ENCODE results near the gene TPSD1.
"Not testable (repeated sequence)": the region's sequence is repeated elsewhere in the genome, so short reads cannot be mapped to it uniquely, and the experiment has no call there.

The TPSD1 gene

DNA sequence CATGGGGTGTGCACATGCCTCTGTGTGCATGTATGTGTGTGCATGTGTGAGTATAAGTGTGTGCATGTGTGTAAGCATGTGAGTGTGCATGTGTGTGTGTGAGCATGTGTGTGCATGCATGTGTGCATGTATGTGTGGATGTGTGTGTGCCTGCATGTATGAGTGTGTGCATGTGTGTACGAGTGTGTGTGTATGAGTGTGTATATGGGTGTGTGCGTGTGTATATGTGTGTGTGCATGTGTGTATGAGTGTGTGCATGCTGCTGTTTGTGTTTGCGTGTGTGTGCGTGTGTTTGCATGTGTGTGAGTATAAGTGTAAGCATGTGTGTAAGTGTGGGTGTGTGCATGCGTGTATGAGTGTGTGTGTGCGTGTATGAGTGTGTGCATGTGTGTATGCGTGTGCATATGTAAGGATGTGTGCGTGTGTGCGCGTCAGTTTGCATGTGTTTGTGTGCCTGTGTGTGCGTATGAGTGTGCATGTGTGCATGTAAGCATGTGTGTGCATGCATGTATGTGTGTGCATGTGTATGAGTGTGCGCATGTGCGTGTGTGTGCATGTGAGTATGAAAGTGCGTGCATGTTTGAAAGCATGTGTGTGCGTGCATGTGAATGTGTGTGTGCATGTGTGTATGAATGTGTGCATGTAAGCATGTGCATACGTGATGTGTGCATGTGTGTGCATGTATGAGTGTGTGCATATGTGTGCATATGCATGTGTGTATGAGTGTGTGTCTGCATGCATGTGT is 8.6 kb downstream of the TPSD1 start:
- no peak for DNase-seq

DNA sequence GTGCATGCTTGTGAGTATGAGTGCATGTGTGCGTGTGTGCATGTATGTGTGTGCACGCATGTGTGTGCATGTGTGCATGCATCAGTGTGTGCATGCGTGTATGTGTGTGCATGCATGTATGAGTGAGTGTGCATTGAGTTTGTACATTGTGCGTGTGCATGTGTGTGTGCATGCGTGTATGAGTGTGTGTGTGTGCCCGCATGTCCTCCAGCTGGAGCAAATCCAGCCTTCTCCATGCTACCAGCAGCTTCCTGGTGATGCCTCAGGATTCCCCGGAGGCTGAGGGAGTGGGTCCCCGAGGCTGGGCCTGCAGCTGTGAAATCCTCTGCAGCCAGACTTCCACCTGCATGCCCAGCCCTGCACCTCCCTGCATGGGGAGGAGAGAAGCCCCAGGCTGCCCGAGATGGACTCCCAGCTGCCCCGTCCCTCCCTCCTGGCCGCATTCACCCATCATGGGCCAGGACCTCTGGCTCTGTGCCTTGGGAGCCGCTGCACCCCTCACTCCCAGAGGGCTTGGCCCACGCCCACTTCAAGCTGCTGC is 9.3 kb downstream of the TPSD1 start:
- no peak for DNase-seq

DNA sequence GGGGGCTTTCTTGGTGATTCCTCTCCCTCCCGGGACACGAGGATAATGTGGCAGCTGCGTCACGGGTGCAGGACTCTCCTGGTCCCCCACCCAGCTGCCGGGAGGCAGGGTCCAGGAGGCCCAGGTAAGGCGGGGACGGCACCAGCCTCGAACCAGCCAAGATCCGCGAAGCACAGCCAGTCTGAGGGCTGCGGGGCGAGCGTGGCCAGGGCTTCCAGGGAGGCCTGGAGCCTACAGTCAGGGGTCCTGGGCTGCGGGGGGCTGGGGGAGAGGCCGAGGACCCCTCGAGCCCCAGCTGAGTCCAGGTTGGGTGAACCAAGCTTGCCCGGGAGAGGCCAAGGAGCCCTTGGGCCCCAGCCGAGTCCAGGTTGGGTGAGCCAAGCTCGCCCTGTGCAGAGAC is 10.0 kb downstream of the TPSD1 start:
- no peak for DNase-seq

DNA sequence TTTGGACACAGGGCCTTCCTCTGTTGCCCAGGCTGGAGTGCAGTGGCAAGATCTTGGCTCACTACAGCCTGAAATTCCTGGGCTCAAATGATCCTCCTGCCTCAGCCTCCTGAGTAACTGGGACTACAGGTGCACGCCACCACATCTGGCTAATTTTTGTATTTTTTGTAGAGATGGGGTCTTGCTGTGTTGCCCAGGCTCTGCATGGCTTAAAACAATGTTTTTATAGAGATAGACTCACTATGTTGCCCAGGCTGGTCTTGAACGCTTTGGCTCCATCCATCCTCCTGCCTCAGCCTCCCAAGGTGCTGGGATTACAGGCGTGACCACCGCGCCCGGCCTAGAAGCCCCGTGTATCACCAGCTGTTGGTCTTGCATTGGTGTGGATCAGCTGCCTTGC is 13.5 kb downstream of the TPSD1 start:
- DNase-seq = not testable (repeated sequence)

DNA sequence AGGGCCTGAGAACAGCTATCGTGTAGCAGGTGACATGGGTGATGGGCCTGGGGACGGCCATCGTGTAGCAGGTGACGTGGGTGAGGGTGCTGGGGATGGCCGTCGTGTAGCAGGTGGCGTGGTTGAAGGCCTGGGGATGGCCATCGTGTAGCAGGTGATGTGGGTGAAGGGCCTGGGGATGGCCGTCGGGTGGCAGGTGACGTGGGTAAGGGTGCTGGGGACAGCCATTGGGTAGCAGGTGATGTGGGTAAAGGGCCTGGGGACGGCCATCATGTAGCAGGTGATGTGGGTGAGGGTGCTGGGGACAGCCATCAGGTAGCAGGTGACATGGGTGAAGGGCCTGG is 15.5 kb downstream of the TPSD1 start:
- no peak for DNase-seq

DNA sequence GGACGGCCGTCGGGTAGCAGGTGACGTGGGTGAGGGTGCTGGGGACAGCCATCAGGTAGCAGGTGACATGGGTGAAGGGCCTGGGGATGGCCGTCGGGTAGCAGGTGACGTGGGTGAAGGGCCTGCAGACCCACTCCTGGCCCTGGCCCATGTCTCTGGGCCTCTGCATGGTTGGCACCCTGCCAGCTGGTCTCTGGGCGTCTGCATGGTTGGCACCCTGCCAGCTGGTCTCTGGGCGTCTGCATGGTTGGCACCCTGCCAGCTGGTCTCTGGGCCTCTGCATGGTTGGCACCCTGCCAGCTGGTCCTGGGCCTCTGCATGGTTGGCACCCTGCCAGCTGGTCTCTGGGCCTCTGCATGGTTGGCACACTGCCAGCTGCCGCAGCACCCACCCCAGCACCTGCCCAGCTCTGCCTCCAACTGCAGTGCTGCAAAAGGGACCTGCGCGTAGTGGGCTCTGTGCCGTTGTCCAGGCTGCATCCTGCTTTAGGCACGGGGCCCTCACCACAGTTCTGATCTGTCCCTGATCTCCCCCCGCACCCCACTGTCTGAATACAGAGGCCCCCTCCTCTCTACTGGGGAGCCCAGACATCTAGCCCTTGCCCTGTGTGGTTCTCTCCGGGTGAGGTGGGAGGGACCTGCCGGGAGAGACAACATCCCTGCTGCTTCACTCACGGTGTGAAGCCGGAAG is 16.0 kb downstream of the TPSD1 start:
- DNase-seq = peak; percentile 77

DNA sequence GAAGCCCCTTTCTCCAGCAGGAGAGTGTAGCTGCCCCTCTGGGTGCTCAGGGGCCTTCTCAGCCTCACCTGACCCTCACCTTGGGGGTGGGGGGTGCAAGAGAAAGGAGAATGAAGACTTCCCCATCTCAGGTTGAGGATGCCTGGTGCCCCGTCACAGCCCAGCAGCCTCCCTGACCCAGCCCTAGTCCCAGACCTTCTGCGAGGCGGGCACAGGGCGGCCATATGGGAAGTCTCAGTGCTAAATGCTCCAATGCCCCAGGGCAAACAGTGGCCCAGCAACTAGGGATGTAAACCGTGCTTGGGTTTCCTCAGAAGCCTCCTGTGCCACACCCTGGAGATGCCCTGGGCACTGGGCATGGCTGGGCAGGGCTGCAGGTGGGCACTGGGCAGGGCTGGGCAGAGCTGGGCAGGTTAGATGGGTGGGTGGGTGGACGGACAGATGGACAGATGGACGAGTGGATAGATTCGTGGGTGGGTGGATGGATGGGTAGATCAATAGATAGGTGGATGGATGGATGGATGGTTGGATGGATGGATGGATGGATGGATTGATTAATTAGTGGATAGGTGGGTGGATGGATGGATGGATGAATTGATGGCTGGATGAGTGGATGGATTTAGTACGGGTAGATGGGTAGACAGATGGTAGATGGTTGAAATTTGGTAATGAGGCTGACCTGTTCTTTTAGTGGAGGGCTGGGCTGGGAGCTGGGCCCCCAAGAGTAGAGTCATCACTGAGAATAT is 16.8 kb downstream of the TPSD1 start:
- DNase-seq = no peak

DNA sequence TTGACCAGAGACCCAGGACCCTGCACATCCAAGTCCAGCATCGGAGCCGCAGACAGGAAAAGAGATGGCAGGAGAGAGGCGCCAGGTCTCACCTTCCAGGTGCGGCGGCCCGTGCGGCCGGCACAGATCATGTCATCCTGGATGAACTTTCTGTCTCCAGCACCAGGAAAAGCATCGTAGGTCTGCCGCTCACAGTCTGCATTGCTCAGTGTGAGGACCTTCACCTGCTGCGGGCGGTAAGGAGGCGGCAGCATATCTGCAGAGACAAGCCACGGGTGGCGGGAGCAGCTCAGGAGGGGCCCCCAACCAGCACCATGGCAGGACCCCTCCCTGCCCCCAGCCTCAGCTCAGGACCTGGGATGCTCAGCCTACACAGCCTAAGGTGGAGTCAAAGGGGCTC is 17.9 kb downstream of the TPSD1 start:
- DNase-seq = no peak

DNA sequence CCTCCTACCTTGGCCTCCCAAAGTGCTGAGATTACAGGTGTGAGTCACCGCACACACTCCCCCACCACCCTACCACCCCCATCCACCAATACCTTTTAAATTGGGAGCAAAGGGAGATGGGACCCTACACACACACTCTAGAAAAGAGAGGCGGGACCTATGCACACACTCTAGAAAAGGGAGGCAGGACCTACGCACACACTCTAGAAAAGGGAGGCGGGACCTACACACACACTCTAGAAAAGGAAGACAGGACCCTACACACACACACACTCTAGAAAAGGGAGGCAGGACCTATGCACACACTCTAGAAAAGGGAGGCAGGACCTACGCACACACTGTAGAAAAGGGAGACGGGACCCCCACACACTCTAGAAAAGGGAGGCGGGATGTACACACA is 18.9 kb downstream of the TPSD1 start:
- DNase-seq = no peak

DNA sequence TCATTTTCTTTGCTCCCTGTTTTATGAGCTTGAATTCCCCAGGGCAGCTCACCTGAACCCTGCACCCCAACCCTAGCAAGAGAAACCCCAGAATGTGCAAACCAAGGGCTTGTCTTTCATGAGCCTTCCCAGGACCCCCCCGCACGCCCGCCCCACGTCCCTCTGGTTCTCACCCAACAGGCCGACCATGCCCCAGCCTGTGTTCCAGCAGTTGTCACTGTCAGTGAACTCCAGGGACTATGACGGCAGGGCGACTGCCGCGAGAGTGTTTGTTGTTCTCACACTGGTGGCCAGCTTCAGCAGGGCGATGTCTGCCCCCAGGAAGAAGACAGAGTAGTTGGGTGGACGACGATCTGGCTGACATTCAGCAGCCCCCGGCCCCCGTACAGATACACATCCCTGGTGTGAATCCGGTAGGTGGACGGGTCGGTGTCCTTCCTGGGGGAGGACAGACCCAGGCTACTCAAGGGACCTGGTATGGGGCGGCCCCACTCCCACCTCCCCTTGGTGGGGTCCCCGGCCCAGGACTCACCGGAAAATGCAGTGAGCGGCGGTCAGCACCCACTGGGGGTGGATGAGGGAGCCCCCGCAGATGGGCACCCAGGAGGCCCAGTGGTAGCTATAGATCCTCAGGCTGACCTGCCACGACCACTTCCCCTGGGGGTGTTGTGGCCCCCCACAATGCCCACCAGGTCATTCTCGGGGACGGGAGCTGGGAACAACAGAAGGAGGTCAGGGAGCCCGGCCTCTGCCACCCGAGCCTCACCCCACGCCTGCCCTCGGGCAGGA is 20.1 kb downstream of the TPSD1 start:
- DNase-seq = no peak

DNA sequence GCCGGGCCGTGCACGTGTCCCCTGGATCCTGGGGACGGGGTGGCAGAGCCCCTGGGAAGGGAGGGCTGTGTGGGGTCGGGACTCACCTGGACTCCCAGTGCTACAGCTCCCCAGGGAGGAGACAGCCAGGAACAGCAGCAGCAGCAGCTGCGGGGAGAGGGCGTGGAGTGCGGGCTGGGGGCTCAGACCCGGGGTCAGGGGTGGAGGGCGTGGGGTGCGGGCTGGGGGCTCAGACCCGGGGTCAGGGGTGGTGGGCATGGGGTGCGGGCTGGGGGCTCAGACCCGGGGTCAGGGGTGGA is 20.7 kb downstream of the TPSD1 start:
- DNase-seq = no peak

DNA sequence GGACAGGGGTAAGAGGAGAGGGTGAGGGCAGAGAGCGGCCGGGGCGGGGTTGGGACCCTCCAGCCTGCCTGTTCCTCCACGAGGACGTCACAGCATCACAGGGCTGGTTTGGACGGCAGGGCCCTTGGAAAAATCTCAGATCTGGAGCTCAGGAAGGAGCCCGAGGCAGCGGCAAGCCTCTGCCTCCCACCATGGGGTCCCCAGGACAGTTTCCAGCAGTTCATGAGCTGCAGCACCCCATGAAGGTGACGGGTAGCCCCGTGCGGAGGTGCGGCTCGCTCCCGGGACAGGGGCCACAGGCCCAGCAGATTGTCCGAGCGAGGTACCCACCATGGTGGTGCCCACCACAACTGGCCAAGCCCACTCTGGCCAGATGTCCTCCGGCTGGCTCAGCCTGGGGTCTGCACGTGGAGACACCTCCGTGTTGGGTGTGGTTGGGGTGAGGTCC is 21.3 kb downstream of the TPSD1 start:
- DNase-seq = no peak

DNA sequence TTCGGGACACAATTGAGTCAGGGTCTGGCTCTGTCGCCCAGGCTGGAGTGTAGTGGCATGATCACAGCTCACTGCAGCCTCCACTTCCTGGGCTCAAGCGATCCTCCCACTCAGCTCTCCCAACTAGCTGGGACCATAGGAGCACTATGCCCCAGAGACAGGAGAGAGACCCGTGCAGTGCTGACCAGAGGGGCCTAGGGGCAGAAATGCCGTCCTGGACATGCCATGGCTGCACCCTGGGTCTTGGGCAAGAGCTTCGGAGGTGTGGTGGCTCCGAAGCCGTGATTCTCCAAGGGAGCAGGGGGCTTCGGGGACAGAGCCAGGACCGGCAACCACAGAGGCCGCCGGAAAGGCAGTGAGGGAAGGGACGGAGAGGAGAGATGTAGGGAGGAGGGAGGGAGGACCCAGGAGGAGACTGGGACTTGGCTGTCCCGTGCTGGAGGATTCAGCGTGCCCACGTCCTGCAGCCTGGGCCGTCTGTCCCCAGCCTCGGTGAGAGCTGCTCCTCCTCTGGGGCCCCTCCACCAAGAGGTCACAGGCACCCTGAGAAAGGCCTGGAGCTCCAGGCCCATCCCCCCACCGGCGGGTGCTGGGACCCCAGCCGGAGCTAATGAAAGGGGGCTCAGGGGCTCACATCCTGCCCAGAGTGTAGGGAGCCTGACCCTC is 21.9 kb downstream of the TPSD1 start:
- no peak for DNase-seq

DNA sequence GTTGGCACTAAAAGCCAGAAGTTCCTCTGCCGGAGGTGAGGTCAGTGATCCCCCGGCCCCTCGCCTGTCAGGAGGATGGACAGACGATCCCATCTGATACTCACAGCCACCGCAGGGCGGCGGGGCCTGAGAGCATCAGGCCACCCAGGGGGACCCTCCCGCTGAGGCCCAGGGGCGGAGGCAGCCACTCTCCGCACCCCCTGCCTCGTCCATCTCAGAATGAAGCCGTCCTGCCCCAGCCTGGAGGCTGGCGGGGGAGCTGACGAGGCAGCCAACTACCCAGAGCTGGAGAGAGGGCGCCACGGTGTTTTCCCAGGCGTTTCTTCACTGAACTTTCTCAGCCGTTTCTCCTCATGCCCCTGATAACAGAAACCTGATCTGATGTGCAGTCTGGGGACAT is 22.6 kb downstream of the TPSD1 start:
- no peak for DNase-seq

DNA sequence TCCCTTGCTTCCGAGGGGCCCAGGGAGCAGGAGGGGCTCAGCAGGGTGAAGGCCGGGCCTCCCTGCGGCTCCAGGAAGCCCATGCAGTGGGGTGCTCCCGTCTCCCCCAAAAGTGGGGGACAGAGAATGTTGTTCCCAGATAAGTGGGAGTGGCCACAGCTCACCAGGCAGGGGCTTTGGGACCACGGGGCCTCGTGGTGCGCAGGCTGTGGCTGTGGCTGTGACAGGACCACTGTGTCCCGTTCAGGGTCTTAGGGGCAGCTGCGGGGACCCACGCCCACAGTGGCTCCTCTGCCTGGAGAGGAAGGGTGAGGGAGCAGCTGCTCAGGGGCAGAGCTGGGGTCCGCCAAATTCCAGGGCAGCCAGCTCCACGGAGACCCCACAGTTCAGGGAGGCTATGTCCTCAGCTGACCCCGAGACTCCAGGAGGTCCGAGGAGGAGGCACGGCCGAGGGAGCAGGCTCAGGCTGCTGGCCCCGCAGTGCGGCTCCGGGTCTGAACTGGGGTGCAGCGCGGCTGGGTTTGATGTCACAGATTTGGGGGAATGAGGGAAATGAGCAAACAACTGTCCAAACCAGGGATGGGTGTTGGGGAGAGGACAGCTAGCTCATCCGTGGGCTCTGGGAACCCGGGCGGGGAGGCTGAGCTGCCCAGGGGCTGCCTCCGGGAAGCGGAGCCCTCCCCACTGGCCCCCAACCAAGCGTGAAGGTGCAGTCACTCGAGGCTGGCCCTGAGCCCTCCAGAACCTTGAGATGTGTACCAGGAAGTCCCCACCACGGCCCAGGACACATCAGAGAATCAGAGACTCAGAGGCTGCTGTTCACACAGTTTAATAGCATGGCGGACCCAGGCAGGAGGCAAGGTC is 23.4 kb downstream of the TPSD1 start:
- no peak for DNase-seq

DNA sequence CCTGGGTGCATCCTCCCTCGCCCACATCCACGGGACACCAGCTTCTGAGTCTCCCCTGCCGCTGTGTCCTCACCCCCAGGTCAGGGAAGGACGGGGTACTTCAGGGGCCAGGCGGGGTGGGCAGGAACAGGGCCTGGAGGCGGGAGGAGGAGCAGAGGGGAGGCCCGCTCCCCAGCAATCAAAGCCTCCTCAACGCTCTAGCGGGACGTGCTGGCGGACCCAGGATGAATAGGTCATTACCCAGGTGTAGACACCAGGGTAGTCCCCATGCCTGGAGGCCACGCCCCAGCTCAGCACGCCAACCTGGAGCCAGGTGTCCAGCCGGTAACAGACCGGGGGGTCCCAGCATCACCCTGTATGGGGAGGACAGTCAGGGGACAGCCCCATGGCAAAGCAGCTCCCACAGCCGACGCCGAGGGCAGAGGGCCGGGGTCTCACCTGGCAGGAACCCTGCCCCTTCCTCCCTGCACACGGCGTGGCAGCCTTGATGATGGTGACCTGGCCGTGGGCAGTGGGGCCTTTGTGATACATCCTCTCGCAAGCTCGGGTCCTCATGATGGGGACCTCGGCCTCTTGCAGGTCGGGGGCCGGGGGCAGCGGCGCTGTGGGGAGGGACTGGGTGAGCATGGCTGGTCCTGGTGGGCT is 24.2 kb downstream of the TPSD1 start:
- no peak for DNase-seq

DNA sequence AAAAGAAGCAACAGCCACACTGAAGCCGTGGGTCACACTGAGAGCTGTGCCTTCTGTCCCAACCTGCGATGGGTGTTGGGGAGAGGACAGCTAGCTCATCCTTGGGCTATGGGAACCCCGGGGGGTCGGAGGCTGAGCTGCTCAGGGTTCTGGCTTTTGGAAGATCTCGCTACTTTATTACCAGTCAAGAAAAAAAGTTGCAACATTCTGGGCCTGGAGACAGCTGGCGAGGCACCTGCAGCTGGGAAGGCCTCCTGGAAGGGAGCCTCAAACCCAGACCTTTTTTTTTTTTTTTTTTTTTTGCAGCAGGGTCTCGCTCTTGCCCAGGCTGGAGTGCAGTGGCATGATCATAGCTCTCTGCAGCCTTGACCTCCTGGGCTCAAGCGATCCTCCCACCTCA is 24.9 kb downstream of the TPSD1 start:
- no peak for DNase-seq

DNA sequence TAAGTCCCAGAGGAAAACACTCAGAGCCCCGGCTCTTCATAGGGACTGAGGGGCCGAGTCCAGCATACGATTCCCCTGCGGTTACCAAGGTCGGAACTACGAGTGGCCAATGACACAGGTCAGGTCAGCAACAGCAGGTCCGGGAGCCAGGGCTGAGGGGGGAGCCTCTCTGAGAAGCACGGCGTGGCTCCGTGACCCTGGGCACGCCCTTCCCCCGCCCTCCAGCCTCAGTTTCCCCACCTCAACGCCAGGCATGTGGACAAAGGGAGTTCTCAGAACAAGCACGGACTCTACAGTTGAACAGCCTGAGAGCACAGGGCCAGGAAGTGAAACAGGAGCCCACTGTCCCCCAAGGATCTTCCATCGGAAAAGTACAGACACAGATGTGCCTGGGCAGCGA is 25.6 kb downstream of the TPSD1 start:
- no peak for DNase-seq

DNA sequence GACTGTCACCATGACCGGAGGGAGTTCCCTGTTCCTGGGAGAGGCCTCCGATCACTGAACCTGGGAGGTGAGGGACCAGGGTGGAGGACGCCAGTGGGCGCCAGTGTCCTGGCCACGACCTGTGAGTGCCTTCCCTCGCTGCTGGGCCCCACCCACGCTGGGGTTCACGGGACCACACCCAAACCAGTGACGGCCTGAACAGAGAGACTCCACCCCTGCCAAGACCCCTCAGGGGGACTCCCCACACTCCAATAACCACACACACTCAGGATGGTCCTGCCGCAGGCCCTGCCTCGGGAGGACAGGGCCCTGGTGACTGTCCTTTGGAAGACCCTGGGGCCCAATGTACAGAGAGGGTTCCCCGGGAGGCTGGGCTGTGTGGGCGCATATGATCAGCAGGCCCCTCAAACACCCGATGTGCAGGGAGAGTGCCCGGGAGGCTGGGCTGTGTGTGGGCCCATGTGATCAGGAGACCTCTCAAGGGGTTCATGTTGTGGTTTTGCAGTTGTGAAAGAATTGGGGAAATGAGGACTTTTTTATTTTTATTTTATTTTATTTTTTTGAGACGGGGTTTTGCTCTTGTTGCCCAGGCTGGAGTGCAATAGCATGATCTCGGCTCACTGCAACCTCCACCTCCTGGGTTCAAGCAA is 26.6 kb downstream of the TPSD1 start:
- DNase-seq = no peak

DNA sequence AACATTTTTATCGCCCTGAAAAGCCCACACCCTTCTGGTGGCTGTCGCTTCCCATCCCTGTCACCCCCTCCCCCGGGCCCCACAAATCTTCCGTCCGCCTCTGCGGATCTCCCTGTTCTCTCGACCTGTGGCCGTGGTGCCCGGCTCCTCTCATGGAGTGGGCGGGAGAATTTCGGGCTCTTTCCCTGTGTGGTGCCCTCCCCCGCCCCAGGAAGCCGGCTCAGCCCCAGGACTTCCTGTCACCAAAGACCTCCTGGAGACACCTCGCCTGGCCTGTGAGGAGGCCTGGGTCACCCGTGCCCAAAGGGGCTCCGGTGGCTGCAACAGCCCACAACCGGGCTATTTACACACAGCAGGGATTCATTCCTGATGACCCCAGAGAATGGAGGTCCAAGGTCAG is 27.4 kb downstream of the TPSD1 start:
- no peak for DNase-seq

Measured in activated effector memory CD4-positive, alpha-beta T cell treated with anti-CD3 and anti-CD28 coated beads, Interleukin-2, amount 50 U/mL, for 16 hours (primary cell).